ENCODE data around the gene KLK8. TPM values are rescaled to one million over a fixed set of nuclear protein-coding genes. Genes with fewer than 3 reads are reported as not detected.

KLK8 gene
- polyA plus RNA-seq, 3 donors, result 0.97 to 6.6 (median 1.3) TPM

GRCh38 chr19:51020988-51021651 lies 19.7 kb upstream of the KLK8 start:
- WGBS, 3 donors, result 32 to 46% (median 38%) methylated on average over 7 of the region's 7 CpGs
- H3K27ac ChIP-seq (ENCODE audit: low read depth, low read length), result no peak overlapping the region

- H3K27ac ChIP-seq (ENCODE audit: low read depth, low read length), result no peak within 1 kb of the TSS
- 3 to 25% (median 4%) methylated on average over 14 of the region's 14 CpGs for WGBS, 3 donors
Observed at GRCh38 chr19:51019544-51019925, 18.1 kb upstream of the KLK8 start, which contains the start of gene KLK10. KLK10 (minus strand) TSS chr19:51019709; CDS start chr19:51019130, 579 bp downstream.

GRCh38 chr19:51018745-51019543 lies 17.5 kb upstream of the KLK8 start:
- no peak overlapping the region for H3K27ac ChIP-seq (ENCODE audit: low read depth, low read length)
- 2 to 4% (median 2%) methylated on average over 63 to 68 of the region's 68 CpGs for WGBS, 3 donors

GRCh38 chr19:51016798-51017683 lies 15.6 kb upstream of the KLK8 start:
- H3K27ac ChIP-seq (ENCODE audit: low read depth, low read length), result no peak overlapping the region
- WGBS, 3 donors, result 1% methylated on average over 68 of the region's 68 CpGs

- WGBS, 3 donors, result 83 to 86% (median 85%) methylated on average over 19 of the region's 19 CpGs
- H3K27ac ChIP-seq (ENCODE audit: low read depth, low read length), result no peak overlapping the region
Observed at GRCh38 chr19:51015691-51016267, 14.4 kb upstream of the KLK8 start.

GRCh38 chr19:51014242-51014641 lies 12.8 kb upstream of the KLK8 start:
- WGBS, 3 donors, result 83 to 85% (median 84%) methylated on average over 6 of the region's 6 CpGs

GRCh38 chr19:51012661-51013190 lies 11.3 kb upstream of the KLK8 start:
- no peak overlapping the region for H3K27ac ChIP-seq (ENCODE audit: low read depth, low read length)
- 66 to 68% (median 67%) methylated on average over 12 of the region's 12 CpGs for WGBS, 3 donors

More at GRCh38 chr19:51014242-51014641, 12.8 kb upstream of the KLK8 start:
- no peak overlapping the region for H3K27ac ChIP-seq (ENCODE audit: low read depth, low read length)

GRCh38 chr19:51010066-51010795 lies 8.8 kb upstream of the KLK8 start:
- 67 to 77% (median 76%) methylated on average over 4 of the region's 4 CpGs for WGBS, 3 donors
- no peak overlapping the region for H3K27ac ChIP-seq (ENCODE audit: low read depth, low read length)

- H3K27ac ChIP-seq (ENCODE audit: low read depth, low read length), result no peak overlapping the region
- 62 to 77% (median 64%) methylated on average over 19 of the region's 19 CpGs for WGBS, 3 donors
Observed at GRCh38 chr19:51009061-51009891, 7.9 kb upstream of the KLK8 start.

GRCh38 chr19:51007488-51007887 lies 6.1 kb upstream of the KLK8 start:
- WGBS, 3 donors, result 72 to 85% (median 79%) methylated on average over 3 of the region's 3 CpGs
- H3K27ac ChIP-seq (ENCODE audit: low read depth, low read length), result no peak overlapping the region

- H3K27ac ChIP-seq (ENCODE audit: low read depth, low read length), result no peak overlapping the region
- WGBS, 3 donors, result 39 to 59% (median 41%) methylated on average over 8 of the region's 8 CpGs
Observed at GRCh38 chr19:51006406-51006805, 5.0 kb upstream of the KLK8 start.

GRCh38 chr19:51005248-51005647 lies 3.8 kb upstream of the KLK8 start:
- 83 to 91% (median 88%) methylated on average over 1 of the region's 1 CpG for WGBS, 3 donors
- H3K27ac ChIP-seq (ENCODE audit: low read depth, low read length), result no peak overlapping the region

- WGBS, 3 donors, result 69 to 79% (median 71%) methylated on average over 7 of the region's 7 CpGs
- no peak overlapping the region for H3K27ac ChIP-seq (ENCODE audit: low read depth, low read length)
Observed at GRCh38 chr19:51003316-51003715, 1.9 kb upstream of the KLK8 start.

GRCh38 chr19:51002542-51003311 lies 1.3 kb upstream of the KLK8 start:
- 41 to 65% (median 57%) methylated on average over 41 to 42 of the region's 42 CpGs for WGBS, 3 donors
- H3K27ac ChIP-seq (ENCODE audit: low read depth, low read length), result no peak overlapping the region

- H3K27ac ChIP-seq (ENCODE audit: low read depth, low read length), result no peak overlapping the region
- WGBS, 3 donors, result 23 to 45% (median 37%) methylated on average over 11 to 12 of the region's 12 CpGs
Observed at GRCh38 chr19:51002089-51002532, 707 bp upstream of the KLK8 start.

- no peak overlapping the region for H3K27ac ChIP-seq (ENCODE audit: low read depth, low read length)
- WGBS, 3 donors, result 20 to 37% (median 23%) methylated on average over 16 of the region's 16 CpGs
Observed at GRCh38 chr19:51000981-51001380, 423 bp downstream of the KLK8 start.

Measured in adipose tissue (tissue), 3 donors.